Brain microvascular endothelial cell (primary cell): ENCODE results near the gene FMO3.

Experiments used
- DNase-seq: peaks from one replicate; pipeline ENCODE4 v3.0.0-alpha.2; 2020
- H3K27ac ChIP-seq: fragments of 250-450 bp; sonication (Bioruptor Pico); 2 replicates; pipeline ENCODE4 v1.5.1; 2020; ENCODE audit warnings: mild to moderate bottlenecking, moderate library complexity
- H3K27me3 ChIP-seq: fragments of 250-450 bp; sonication (Bioruptor Pico); replicated peaks from 2 replicates; pipeline ENCODE4 v1.5.1; 2020; ENCODE audit warnings: mild to moderate bottlenecking
- H3K36me3 ChIP-seq: fragments of 250-450 bp; sonication (Bioruptor Pico); replicated peaks from 2 replicates; pipeline ENCODE4 v1.5.1; 2020; ENCODE audit warnings: mild to moderate bottlenecking
- H3K4me3 ChIP-seq: 2 replicates; pipeline ENCODE4 v1.5.1; 2011; ENCODE audit warnings: low read depth, mild to moderate bottlenecking, control low read depth, low read length, moderate library complexity
- in situ Hi-C: cut with HindIII; loops from 2 replicates; pipeline ENCODE4 v1.10.0; 2017; ENCODE audit warnings: low sequenced_read_pairs, low pct_ligation_motif_present
- TF ChIP-seq, protein P1 (sequence below): IDR thresholded peaks from 2 replicates; pipeline ENCODE4 v1.5.1; 2011; ENCODE audit warnings: low read depth, mild to moderate bottlenecking, moderate library complexity, low read length, control low read depth, inconsistent platforms; ENCODE audit errors: missing control alignments

FMO3 gene

DNA sequence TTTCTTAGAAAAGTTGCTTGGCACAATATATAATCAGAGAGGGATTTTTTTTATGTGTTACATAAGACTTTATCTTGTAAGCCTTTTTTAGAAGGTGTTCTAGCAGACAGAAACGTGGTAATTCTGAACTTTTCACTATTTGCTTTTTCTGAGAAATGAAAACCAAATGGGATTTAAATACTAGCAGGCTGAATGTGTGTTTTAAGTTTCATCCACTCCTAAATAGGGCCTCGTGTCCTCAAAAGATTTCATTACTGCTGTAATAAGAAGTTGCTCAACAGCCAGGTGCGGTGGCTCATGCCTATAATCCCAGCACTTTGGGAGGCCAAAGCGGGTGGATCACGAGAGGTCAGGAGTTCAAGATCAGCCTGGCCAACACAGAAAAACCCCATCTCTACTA, 49.7 kb downstream of the FMO3 start:
- Histone ChIP-seq H3K27me3 (no peaks in the 10 kb centered on the region), H3K36me3 (no peaks in the 10 kb centered on the region), H3K27ac (no peak overlapping the region), H3K4me3 (no peak overlapping the region)
- in situ Hi-C loops: no loop called here
- TF ChIP-seq, protein P1, sequence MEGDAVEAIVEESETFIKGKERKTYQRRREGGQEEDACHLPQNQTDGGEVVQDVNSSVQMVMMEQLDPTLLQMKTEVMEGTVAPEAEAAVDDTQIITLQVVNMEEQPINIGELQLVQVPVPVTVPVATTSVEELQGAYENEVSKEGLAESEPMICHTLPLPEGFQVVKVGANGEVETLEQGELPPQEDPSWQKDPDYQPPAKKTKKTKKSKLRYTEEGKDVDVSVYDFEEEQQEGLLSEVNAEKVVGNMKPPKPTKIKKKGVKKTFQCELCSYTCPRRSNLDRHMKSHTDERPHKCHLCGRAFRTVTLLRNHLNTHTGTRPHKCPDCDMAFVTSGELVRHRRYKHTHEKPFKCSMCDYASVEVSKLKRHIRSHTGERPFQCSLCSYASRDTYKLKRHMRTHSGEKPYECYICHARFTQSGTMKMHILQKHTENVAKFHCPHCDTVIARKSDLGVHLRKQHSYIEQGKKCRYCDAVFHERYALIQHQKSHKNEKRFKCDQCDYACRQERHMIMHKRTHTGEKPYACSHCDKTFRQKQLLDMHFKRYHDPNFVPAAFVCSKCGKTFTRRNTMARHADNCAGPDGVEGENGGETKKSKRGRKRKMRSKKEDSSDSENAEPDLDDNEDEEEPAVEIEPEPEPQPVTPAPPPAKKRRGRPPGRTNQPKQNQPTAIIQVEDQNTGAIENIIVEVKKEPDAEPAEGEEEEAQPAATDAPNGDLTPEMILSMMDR: no peak
- DNase-seq: no peak

- TF ChIP-seq, protein P1: no peak
- Histone ChIP-seq H3K36me3 (no peaks in the 10 kb centered on the region), H3K27ac (no peak overlapping the region), H3K4me3 (no peak overlapping the region), H3K27me3 (no peaks in the 10 kb centered on the region)
- DNase-seq: no peak
- in situ Hi-C loops: no loop called here
Measured at GRCh38 chr1:171140956-171141687, 50.4 kb downstream of the FMO3 start.

DNA sequence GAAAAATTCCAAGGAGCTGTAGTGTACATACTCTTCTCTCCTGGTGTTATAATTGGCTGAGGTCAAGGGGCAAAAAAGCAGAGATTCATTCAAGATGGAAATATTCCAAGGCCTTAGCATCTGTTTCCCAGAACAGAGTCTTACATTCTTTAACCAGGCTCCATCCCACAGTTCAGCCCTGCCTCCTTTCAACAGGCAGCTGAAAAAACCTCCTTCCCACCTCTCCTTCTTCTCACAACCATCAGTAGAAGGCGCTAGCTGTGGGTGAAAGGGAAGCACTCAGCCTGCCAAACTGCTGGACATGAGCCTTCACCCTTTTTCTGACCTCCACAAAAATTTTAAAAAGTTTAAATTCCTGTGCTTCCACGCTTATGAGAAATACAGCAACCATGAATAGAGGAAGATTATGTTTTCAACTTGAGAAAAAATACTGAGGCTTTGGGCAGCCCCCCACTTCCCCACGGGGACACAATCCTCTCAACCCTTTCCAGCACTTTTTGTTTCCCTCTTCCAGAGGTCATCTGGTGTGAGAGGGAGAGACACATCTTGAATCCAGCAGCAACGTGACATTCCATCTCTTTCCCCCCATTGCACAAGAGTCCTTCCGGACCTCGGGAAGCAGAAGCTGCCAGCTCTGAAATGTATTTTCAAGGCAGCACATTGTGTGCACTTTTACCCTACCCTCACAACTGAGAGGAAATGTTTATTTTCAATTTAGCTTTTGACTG, 51.1 kb downstream of the FMO3 start:
- no peaks in the 10 kb centered on the region for H3K36me3 ChIP-seq
- peak; percentile 73 for DNase-seq
- TF ChIP-seq, protein P1: peak; percentile 41

GRCh38 chr1:171142416-171143385, 52.0 kb downstream of the FMO3 start:
- TF ChIP-seq, protein P1: no peak
- in situ Hi-C loops: no loop called here
- H3K27ac ChIP-seq: peak overlapping the region; percentile 12
- no peaks in the 10 kb centered on the region for H3K36me3 ChIP-seq
- DNase-seq: peak; percentile 28
- H3K27me3 ChIP-seq: no peaks in the 10 kb centered on the region
- H3K4me3 ChIP-seq: no peak overlapping the region

More for the DNA sequence above, 51.1 kb downstream of the FMO3 start:
- Histone ChIP-seq H3K4me3 (no peak overlapping the region), H3K27me3 (no peaks in the 10 kb centered on the region), H3K27ac (peak overlapping the region; percentile 12)
- in situ Hi-C loops: no loop called here

DNA sequence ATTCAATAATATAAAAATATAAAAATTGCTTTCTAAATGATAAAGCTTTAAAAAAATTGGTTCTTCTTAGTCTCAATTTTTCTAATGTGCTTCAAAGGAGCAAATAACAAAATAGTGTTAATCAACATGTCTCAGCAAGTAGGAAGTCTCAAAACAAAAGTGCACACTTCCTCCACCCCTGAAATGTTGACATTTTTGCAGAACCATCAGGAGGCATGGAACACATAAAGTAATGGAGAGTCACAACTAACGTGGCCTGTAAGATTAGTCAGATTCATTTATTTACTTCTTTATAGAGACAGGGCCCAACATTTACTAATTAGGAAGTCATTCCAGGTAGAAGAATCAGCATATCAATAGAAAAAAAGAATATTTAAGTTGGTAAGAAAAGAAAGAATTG, 59.5 kb downstream of the FMO3 start:
- DNase-seq: no peak
- no peaks in the 10 kb centered on the region for H3K27me3 ChIP-seq
- no peaks in the 10 kb centered on the region for H3K36me3 ChIP-seq
- in situ Hi-C loops: no loop called here
- H3K4me3 ChIP-seq: no peak overlapping the region
- TF ChIP-seq, protein P1: no peak
- H3K27ac ChIP-seq: no peak overlapping the region
